GM13976 (cell line): ENCODE data around the gene SCN9A.
A peak's percentile ranks its signal among the peaks of the same experiment; 100 is the strongest.

ENCODE experiments used
- DNase-seq: peaks from one replicate; pipeline ENCODE4 v3.0.0; 2012; ENCODE audit warnings: low spot score
- in situ Hi-C: fragments of 300-500 bp; cut with MboI; formaldehyde crosslinking; loops from one replicate; pipeline ENCODE4 v1.12.0; 2022; ENCODE audit warnings: low sequenced_read_pairs, mixed read lengths, inconsistent platforms; ENCODE audit not compliant: unreplicated experiment
- TF ChIP-seq, protein P1 (sequence below): IDR thresholded peaks from 2 replicates; pipeline ENCODE4 v1.5.1; 2012; ENCODE audit warnings: borderline replicate concordance, mild to moderate bottlenecking; ENCODE audit not compliant: insufficient read depth; ENCODE audit errors: extremely low read depth, missing control alignments, control extremely low read depth

SCN9A gene

GRCh38 chr2:166375736-166376487 is at the start of gene SCN9A:
SCN9A (minus strand) TSS chr2:166375944; CDS start chr2:166311756, 64,188 bp downstream.
- TF ChIP-seq, protein P1, sequence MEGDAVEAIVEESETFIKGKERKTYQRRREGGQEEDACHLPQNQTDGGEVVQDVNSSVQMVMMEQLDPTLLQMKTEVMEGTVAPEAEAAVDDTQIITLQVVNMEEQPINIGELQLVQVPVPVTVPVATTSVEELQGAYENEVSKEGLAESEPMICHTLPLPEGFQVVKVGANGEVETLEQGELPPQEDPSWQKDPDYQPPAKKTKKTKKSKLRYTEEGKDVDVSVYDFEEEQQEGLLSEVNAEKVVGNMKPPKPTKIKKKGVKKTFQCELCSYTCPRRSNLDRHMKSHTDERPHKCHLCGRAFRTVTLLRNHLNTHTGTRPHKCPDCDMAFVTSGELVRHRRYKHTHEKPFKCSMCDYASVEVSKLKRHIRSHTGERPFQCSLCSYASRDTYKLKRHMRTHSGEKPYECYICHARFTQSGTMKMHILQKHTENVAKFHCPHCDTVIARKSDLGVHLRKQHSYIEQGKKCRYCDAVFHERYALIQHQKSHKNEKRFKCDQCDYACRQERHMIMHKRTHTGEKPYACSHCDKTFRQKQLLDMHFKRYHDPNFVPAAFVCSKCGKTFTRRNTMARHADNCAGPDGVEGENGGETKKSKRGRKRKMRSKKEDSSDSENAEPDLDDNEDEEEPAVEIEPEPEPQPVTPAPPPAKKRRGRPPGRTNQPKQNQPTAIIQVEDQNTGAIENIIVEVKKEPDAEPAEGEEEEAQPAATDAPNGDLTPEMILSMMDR = no peak
- in situ Hi-C loops = no loop called here
- DNase-seq = peak; percentile 24

DNA sequence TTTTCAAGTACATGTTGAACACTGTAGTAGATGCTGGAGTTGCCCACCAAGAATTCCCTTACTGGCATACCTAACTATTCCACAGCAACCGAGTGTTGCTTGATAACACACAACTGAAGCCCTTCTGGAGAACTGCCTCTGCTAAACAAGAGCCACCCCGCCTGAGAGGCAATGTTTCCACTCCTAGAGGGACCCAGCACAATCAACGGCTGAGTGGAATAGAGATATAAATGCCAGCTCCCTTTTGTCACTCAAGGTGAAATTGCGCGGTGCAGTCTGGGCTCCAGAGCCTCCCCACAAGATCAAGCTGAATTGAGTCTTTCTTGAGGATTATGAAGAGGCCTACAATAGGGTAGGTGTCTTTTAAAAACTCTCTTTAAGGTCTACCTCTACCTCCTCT is 49.1 kb upstream of the SCN9A start:
- TF ChIP-seq, protein P1 = no peak
- in situ Hi-C loops = no loop called here
- no peak for DNase-seq

GRCh38 chr2:166419616-166419934 is 43.8 kb upstream of the SCN9A start:
- in situ Hi-C loops = no loop called here
- no peak for DNase-seq
- TF ChIP-seq, protein P1 = no peak

DNA sequence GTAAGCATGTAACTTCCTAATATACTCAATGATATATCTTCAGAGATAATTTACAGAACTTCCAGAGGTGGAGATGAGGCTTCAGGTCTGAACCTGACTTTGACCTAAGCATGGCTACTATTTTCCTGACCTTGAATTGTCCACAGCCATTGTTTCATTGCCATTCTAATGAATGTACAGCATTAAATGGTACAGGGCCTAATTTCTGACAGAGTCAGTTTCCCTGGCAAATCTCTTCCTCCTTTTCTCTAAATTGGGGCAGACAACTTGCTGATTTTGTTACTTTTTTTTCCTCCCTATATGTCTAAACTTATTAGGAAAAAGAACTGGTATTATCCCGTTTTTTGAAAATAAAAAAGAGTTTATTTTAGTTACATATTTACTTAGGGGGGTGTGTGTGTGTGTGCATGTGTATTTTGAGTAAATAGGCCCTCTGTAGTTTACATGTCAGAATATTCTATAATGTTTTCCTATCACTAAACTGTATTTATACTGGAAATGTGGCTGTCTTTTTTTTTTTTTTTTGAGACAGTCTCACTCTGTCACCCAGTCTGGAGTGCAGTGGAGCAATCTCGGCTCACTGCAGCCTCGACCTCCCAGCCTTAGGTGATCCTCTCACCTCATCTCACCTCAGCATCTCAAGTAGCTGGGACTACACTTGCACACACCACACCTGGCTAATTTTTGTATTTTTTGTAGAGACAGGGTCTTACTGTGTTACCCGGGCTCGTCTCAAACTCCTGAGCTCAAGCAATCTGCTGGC is 43.3 kb upstream of the SCN9A start:
- in situ Hi-C loops = no loop called here
- DNase-seq = no peak
- TF ChIP-seq, protein P1 = no peak

DNA sequence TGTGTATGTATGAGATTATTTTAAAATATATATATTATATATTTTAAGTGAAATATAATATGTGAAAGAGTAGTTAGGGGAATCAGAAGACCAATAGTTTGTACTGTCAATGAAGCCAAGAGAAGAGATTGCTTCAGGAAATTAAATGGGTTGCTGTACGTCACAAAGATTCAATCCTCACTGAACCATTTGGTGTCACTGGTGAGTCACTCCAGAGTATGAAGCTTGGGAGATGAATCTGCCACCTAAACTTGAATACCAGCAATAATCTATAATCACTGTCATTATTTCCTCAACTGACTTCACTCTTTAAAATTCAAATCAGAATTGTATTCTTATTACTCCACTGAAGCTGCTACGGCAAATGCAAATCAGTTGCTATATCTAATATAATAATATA is 41.9 kb upstream of the SCN9A start:
- DNase-seq = no peak
- in situ Hi-C loops = no loop called here
- TF ChIP-seq, protein P1 = no peak

- in situ Hi-C loops = no loop called here
- TF ChIP-seq, protein P1 = no peak
- no peak for DNase-seq
Measured at GRCh38 chr2:166413255-166413654, 37.5 kb upstream of the SCN9A start.
